NCI-H526 treated with DMSO at 0.1 percent for 48 hours (cell line): Measurements from ENCODE around the gene GFOD1.
"Not testable (repeated sequence)": the region's sequence is repeated elsewhere in the genome, so short reads cannot be mapped to it uniquely, and the experiment has no call there.

Source experiments
- DNase-seq: peaks from one replicate; lab custom pipeline; 2025; lab: John Stamatoyannopoulos, UW

Gene GFOD1

GRCh38 chr6:13404892-13405254, 82.5 kb downstream of the GFOD1 start:
- DNase-seq = no peak

- DNase-seq = no peak
Measured at GRCh38 chr6:13404228-13404891, 83.0 kb downstream of the GFOD1 start.

GRCh38 chr6:13402711-13403110, 84.7 kb downstream of the GFOD1 start:
- peak; percentile 13 for DNase-seq

- DNase-seq = no peak
Measured at GRCh38 chr6:13400772-13401171, 86.6 kb downstream of the GFOD1 start.

GRCh38 chr6:13398421-13398994, 88.9 kb downstream of the GFOD1 start:
- DNase-seq = peak; percentile 7

GRCh38 chr6:13398069-13398381, 89.4 kb downstream of the GFOD1 start:
- DNase-seq = no peak

- peak; percentile 82 for DNase-seq
Measured at GRCh38 chr6:13397359-13398068, 89.9 kb downstream of the GFOD1 start.

GRCh38 chr6:13396241-13396792, 91.1 kb downstream of the GFOD1 start:
- no peak for DNase-seq

GRCh38 chr6:13395272-13396237, 91.8 kb downstream of the GFOD1 start:
- DNase-seq = no peak

- DNase-seq = no peak
Measured at GRCh38 chr6:13392462-13392861, 94.9 kb downstream of the GFOD1 start.

- no peak for DNase-seq
Measured at GRCh38 chr6:13391537-13391936, 95.9 kb downstream of the GFOD1 start.

GRCh38 chr6:13390658-13391057, 96.7 kb downstream of the GFOD1 start:
- DNase-seq = no peak

GRCh38 chr6:13389237-13389636, 98.2 kb downstream of the GFOD1 start:
- not testable (repeated sequence) for DNase-seq

- not testable (repeated sequence) for DNase-seq
Measured at GRCh38 chr6:13388769-13389168, 98.6 kb downstream of the GFOD1 start.

- DNase-seq = no peak
Measured at GRCh38 chr6:13384966-13385365, 102.4 kb downstream of the GFOD1 start.

GRCh38 chr6:13384506-13384905, 102.9 kb downstream of the GFOD1 start:
- DNase-seq = no peak

- peak; percentile 44 for DNase-seq
Measured at GRCh38 chr6:13383328-13384163, 103.9 kb downstream of the GFOD1 start.

GRCh38 chr6:13380761-13381160, 106.6 kb downstream of the GFOD1 start:
- no peak for DNase-seq

GRCh38 chr6:13378669-13379590, 108.5 kb downstream of the GFOD1 start:
- DNase-seq = peak; percentile 49
